NCI-H2081 treated with DMSO at 0.1 percent for 48 hours (cell line): Measurements from ENCODE around the gene TMEM254.
"Not testable (repeated sequence)": the region's sequence is repeated elsewhere in the genome, so short reads cannot be mapped to it uniquely, and the experiment has no call there.

ENCODE experiments used
- DNase-seq: peaks from one replicate; lab custom pipeline; 2025; lab: John Stamatoyannopoulos, UW

TMEM254 gene

GRCh38 chr10:80078448-80079311 lies at the start of gene TMEM254:
TMEM254 (plus strand) TSS chr10:80078665; CDS start chr10:80078700, 35 bp downstream.
- no peak for DNase-seq

- not testable (repeated sequence) for DNase-seq
Observed at GRCh38 chr10:80029205-80029604, 49.3 kb upstream of the TMEM254 start.

- not testable (repeated sequence) for DNase-seq
Observed at GRCh38 chr10:80029865-80030264, 48.6 kb upstream of the TMEM254 start.

GRCh38 chr10:80032503-80032902 lies 46.0 kb upstream of the TMEM254 start:
- no peak for DNase-seq

- DNase-seq = not testable (repeated sequence)
Observed at GRCh38 chr10:80034766-80035165, 43.7 kb upstream of the TMEM254 start.

- not testable (repeated sequence) for DNase-seq
Observed at GRCh38 chr10:80035430-80035829, 43.0 kb upstream of the TMEM254 start.

GRCh38 chr10:80036921-80037500 lies 41.5 kb upstream of the TMEM254 start:
- DNase-seq = not testable (repeated sequence)

GRCh38 chr10:80038226-80038625 lies 40.2 kb upstream of the TMEM254 start:
- not testable (repeated sequence) for DNase-seq

GRCh38 chr10:80041162-80041561 lies 37.3 kb upstream of the TMEM254 start:
- DNase-seq = no peak

- not testable (repeated sequence) for DNase-seq
Observed at GRCh38 chr10:80044935-80045334, 33.5 kb upstream of the TMEM254 start.

- no peak for DNase-seq
Observed at GRCh38 chr10:80046629-80047441, 31.6 kb upstream of the TMEM254 start.

- DNase-seq = no peak
Observed at GRCh38 chr10:80050752-80051151, 27.7 kb upstream of the TMEM254 start.

GRCh38 chr10:80051993-80052392 lies 26.5 kb upstream of the TMEM254 start:
- DNase-seq = no peak

- DNase-seq = no peak
Observed at GRCh38 chr10:80055760-80056159, 22.7 kb upstream of the TMEM254 start.

- no peak for DNase-seq
Observed at GRCh38 chr10:80057171-80057570, 21.3 kb upstream of the TMEM254 start.

- no peak for DNase-seq
Observed at GRCh38 chr10:80064120-80064886, 14.2 kb upstream of the TMEM254 start.

- no peak for DNase-seq
Observed at GRCh38 chr10:80066809-80067208, 11.7 kb upstream of the TMEM254 start.

- DNase-seq = not testable (repeated sequence)
Observed at GRCh38 chr10:80067821-80068220, 10.6 kb upstream of the TMEM254 start.

- no peak for DNase-seq
Observed at GRCh38 chr10:80068270-80068669, 10.2 kb upstream of the TMEM254 start.

GRCh38 chr10:80070057-80070456 lies 8.4 kb upstream of the TMEM254 start:
- DNase-seq = no peak

- DNase-seq = no peak
Observed at GRCh38 chr10:80072584-80072983, 5.9 kb upstream of the TMEM254 start.

- no peak for DNase-seq
Observed at GRCh38 chr10:80075781-80076180, 2.7 kb upstream of the TMEM254 start.
